HCT116 (cell line): ENCODE measurements around the gene PLEKHO2. TPM values are rescaled to one million over a fixed set of nuclear protein-coding genes. Genes with fewer than 3 reads are reported as not detected.

ENCODE experiments used
- ATAC-seq: fragments of 200-7000 bp; cut with Tn5 transposase; 2 replicates; pipeline ENCODE4 v1.9.1; 2020; ENCODE audit warnings: mild to moderate bottlenecking, moderate library complexity
- BruUV-seq: library from RNA; stranded (reverse); fragments of 400-500 nt; replicated peaks from 2 replicates; lab custom pipeline; 2021; lab: Mats Ljungman, UMichigan
- CTCF ChIA-PET: fragments of 300-600 bp; sonication (Branson Sonifier 250); formaldehyde crosslinking; loops from one replicate; lab custom pipeline; 2021; ENCODE audit warnings: antibody characterized with exemption; lab: Charles Lee
- POLR2A ChIA-PET: fragments of 300-600, 350-600 bp; sonication (Branson Sonifier 250); formaldehyde crosslinking; loops from one replicate; lab custom pipeline; 2021; ENCODE audit warnings: antibody characterized with exemption; lab: Charles Lee
- RAD21 ChIA-PET, 2 experiments: fragments of 300-600 bp; sonication (Branson Sonifier 250); formaldehyde crosslinking; loops; one replicate each; lab custom pipeline; 2023; ENCODE audit warnings: low total read pairs in 2 of 2; ENCODE audit not compliant: uncharacterized antibody in 2 of 2, unreplicated experiment in 2 of 2, low non-redundant PET in 1 of 2; lab: Charles Lee
- DNase-seq: peaks from one replicate; pipeline ENCODE4 v3.0.0-alpha.2; 2010; ENCODE audit warnings: low read depth, low spot score
- H2AFZ ChIP-seq: fragments of 200-600 bp; shearing (Covaris generic), sonication (generic); 2 replicates; pipeline ENCODE4 v1.6.1; 2017; ENCODE audit warnings: low read depth, mixed run types, mixed read lengths, antibody characterized with exemption, low read length; ENCODE audit not compliant: poor library complexity, severe bottlenecking
- H3K27ac ChIP-seq: 2 replicates; pipeline ENCODE4 v1.5.1; 2012; ENCODE audit warnings: low read depth, low read length
- H3K27me3 ChIP-seq: fragments of 200-600 bp; sonication (generic); 2 replicates; pipeline ENCODE4 v1.6.1; 2016; ENCODE audit warnings: mixed run types, low read length, mixed read lengths; ENCODE audit not compliant: insufficient read depth
- H3K36me3 ChIP-seq, 2 experiments: fragments of 200-500 bp in 1 of 2; fragments of 200-600 bp in 1 of 2; sonication (Bioruptor generic) in 1 of 2; sonication (generic) in 1 of 2; 2 replicates each; pipeline versions ENCODE4 v1.5.1 to v1.6.1; 2014 to 2016; ENCODE audit warnings: low read length in 2 of 2, inconsistent platforms in 1 of 2, mixed read lengths in 1 of 2, mixed run types in 1 of 2; ENCODE audit not compliant: insufficient read depth in 2 of 2, control insufficient read depth in 1 of 2
- H3K4me1 ChIP-seq, 2 experiments: fragments of 200-600 bp in 1 of 2; sonication (generic) in 1 of 2; 2 replicates each; pipeline versions ENCODE4 v1.5.1 to v1.6.1; 2012 to 2017; ENCODE audit warnings: low read length in 2 of 2, inconsistent platforms in 1 of 2, mild to moderate bottlenecking in 1 of 2, mixed read lengths in 1 of 2, mixed run types in 1 of 2, moderate library complexity in 1 of 2; ENCODE audit not compliant: insufficient read depth in 2 of 2, control insufficient read depth in 1 of 2
- H3K4me2 ChIP-seq: fragments of 200-600 bp; sonication (generic); 2 replicates; pipeline ENCODE4 v1.6.1; 2017; ENCODE audit warnings: mixed run types, low read length, mixed read lengths
- H3K4me3 ChIP-seq, 2 experiments: fragments of 200-600 bp in 1 of 2; sonication (generic) in 1 of 2; replicated peaks in 1 of 2; 2 replicates each; pipeline ENCODE4 v1.5.1; 2011 to 2016; ENCODE audit warnings: low read length in 2 of 2, control low read depth in 1 of 2, low read depth in 1 of 2, mild to moderate bottlenecking in 1 of 2, mixed read lengths in 1 of 2, mixed run types in 1 of 2
- H3K79me2 ChIP-seq: fragments of 200-600 bp; sonication (generic); 2 replicates; pipeline ENCODE4 v1.6.1; 2017; ENCODE audit warnings: mild to moderate bottlenecking, mixed run types, low read length, moderate library complexity, mixed read lengths; ENCODE audit not compliant: insufficient read depth
- H3K9ac ChIP-seq: fragments of 200-600 bp; sonication (generic); 2 replicates; pipeline ENCODE4 v1.6.1; 2016; ENCODE audit warnings: low read length, mixed read lengths
- H3K9me2 ChIP-seq: fragments of 200-600 bp; sonication (generic), shearing (Covaris generic); 2 replicates; pipeline ENCODE4 v1.6.1; 2017; ENCODE audit warnings: mixed run types, mild to moderate bottlenecking, moderate library complexity; ENCODE audit not compliant: insufficient read depth
- H3K9me3 ChIP-seq, 2 experiments: fragments of 200-500 bp in 1 of 2; fragments of 200-600 bp in 1 of 2; sonication (Bioruptor generic) in 1 of 2; sonication (generic) in 1 of 2; 2 replicates each; pipeline ENCODE4 v1.6.1; 2014 to 2017; ENCODE audit warnings: low read length in 2 of 2, mixed read lengths in 2 of 2, inconsistent platforms in 1 of 2, low read depth in 1 of 2, mild to moderate bottlenecking in 1 of 2, mixed run types in 1 of 2, moderate library complexity in 1 of 2; ENCODE audit not compliant: control insufficient read depth in 1 of 2, insufficient read depth in 1 of 2
- H4K20me1 ChIP-seq: fragments of 200-600 bp; sonication (generic), shearing (Covaris generic); 2 replicates; pipeline ENCODE4 v1.6.1; 2017; ENCODE audit warnings: mixed run types, mild to moderate bottlenecking, moderate library complexity; ENCODE audit not compliant: insufficient read depth
- CEBPB ChIP-seq: IDR thresholded peaks from 2 replicates; pipeline ENCODE4 v1.6.1; 2012; ENCODE audit warnings: low read depth
- EGR1 ChIP-seq: IDR thresholded peaks from 2 replicates; pipeline ENCODE4 v1.6.1; 2012; ENCODE audit warnings: low read depth
- ELF1 ChIP-seq: IDR thresholded peaks from 2 replicates; pipeline ENCODE4 v1.6.1; 2012; ENCODE audit warnings: low read depth, borderline replicate concordance
- EZH2 ChIP-seq: fragments of 200-600 bp; sonication (generic); IDR thresholded peaks from 2 replicates; pipeline ENCODE4 v1.6.1; 2017; ENCODE audit warnings: antibody characterized with exemption, mixed run types
- EZH2phosphoT487 ChIP-seq: fragments of 200-600 bp; IDR thresholded peaks from 2 replicates; pipeline ENCODE4 v1.6.1; 2018; ENCODE audit warnings: antibody characterized with exemption, borderline replicate concordance
- JUND ChIP-seq: IDR thresholded peaks from 2 replicates; pipeline ENCODE4 v1.6.1; 2012
- POLR2A ChIP-seq: IDR thresholded peaks from 2 replicates; pipeline ENCODE4 v1.7.0; 2011; ENCODE audit warnings: borderline replicate concordance; ENCODE audit not compliant: insufficient read depth, insufficient read length; ENCODE audit errors: extremely low read depth
- RAD21 ChIP-seq: IDR thresholded peaks from 2 replicates; pipeline ENCODE4 v1.6.1; 2012; ENCODE audit warnings: low read depth, mild to moderate bottlenecking
- YY1 ChIP-seq: IDR thresholded peaks from 2 replicates; pipeline ENCODE4 v1.6.1; 2011; ENCODE audit warnings: low read length, low read depth, moderate library complexity, mild to moderate bottlenecking; ENCODE audit not compliant: insufficient replicate concordance; ENCODE audit errors: extremely low read depth
- ZNF274 ChIP-seq: fragments of 200-500 bp; sonication (Bioruptor generic); IDR thresholded peaks from 2 replicates; pipeline ENCODE4 v1.6.1; 2014; ENCODE audit warnings: mild to moderate bottlenecking, low read depth, low read length, inconsistent platforms
- intact Hi-C: fragments of 100-400 bp; cut with micrococcal nuclease; formaldehyde crosslinking; loops from 2 replicates; pipeline ENCODE4 v1.10.0; 2022
- total RNA-seq: library from RNA; stranded (reverse); gene quantifications from one replicate; pipeline ENCODE4 v1.2.1, GENCODE V29; 2021; ENCODE audit not compliant: unreplicated experiment
- TF ChIP-seq, protein P1 (sequence below): IDR thresholded peaks from 2 replicates; pipeline ENCODE4 v1.6.1; 2011; ENCODE audit warnings: mild to moderate bottlenecking, low read length, moderate library complexity; ENCODE audit not compliant: insufficient replicate concordance; ENCODE audit errors: extremely low read depth
- TF ChIP-seq, protein P2 (sequence below): IDR thresholded peaks from 2 replicates; pipeline ENCODE4 v1.6.1; 2012
- TF ChIP-seq, protein P3 (sequence below): IDR thresholded peaks from 2 replicates; pipeline ENCODE4 v1.6.1; 2012

PLEKHO2 gene
- total RNA-seq, 1 experiment from 2014 or later, result 8.0 TPM

DNA sequence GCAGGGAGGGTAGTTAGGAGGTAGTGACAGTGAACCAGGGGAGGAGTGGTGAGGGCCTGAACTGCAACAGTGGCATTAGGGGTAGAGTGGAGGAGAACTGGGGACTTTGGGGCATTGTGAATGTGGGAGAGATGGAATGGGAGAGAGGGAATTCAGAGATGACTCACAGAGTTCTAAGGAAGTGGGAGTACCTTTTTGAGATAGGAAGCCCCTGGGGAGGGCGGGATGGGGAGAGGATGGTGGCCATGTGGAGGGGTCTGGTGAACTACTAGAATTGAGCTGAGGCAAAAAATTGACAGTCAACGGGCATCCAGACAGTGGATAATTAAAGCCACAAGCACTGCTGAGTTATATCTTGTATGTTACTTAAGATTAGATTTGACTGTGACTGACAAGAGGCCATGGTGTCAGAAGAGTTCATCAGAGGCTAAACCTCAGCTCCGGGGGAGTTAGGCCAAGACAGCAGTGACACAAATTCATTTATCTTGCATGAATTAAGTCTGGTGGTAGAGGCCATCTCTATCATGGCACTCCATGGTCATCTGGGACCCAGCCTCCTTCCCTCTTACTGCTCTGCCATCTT lies 34.0 kb downstream of the PLEKHO2 start:
- no peak for ATAC-seq
- TF ChIP-seq ELF1 (no peak), EZH2phosphoT487 (no peak), RAD21 (no peak), EGR1 (no peak), YY1 (no peak), CEBPB (no peak), POLR2A (no peak), ZNF274 (no peak), JUND (no peak), EZH2 (no peak)
- TF ChIP-seq, protein P1, sequence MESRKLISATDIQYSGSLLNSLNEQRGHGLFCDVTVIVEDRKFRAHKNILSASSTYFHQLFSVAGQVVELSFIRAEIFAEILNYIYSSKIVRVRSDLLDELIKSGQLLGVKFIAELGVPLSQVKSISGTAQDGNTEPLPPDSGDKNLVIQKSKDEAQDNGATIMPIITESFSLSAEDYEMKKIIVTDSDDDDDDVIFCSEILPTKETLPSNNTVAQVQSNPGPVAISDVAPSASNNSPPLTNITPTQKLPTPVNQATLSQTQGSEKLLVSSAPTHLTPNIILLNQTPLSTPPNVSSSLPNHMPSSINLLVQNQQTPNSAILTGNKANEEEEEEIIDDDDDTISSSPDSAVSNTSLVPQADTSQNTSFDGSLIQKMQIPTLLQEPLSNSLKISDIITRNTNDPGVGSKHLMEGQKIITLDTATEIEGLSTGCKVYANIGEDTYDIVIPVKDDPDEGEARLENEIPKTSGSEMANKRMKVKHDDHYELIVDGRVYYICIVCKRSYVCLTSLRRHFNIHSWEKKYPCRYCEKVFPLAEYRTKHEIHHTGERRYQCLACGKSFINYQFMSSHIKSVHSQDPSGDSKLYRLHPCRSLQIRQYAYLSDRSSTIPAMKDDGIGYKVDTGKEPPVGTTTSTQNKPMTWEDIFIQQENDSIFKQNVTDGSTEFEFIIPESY, result no peak
- TF ChIP-seq, protein P2, sequence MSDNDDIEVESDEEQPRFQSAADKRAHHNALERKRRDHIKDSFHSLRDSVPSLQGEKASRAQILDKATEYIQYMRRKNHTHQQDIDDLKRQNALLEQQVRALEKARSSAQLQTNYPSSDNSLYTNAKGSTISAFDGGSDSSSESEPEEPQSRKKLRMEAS, result no peak
- TF ChIP-seq, protein P3, sequence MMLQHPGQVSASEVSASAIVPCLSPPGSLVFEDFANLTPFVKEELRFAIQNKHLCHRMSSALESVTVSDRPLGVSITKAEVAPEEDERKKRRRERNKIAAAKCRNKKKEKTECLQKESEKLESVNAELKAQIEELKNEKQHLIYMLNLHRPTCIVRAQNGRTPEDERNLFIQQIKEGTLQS, result no peak
- Histone ChIP-seq H3K9me2 (no peaks in the 10 kb centered on the region), H3K4me1 (peaks cover 0 to 3% of the 10 kb centered on the region in 2 experiments; a peak in 1 of 4 replicates), H4K20me1 (no peaks in the 10 kb centered on the region), H3K9me3 (no peaks in the 10 kb centered on the region), H2AFZ (no peak overlapping the region), H3K27me3 (no peaks in the 10 kb centered on the region), H3K9ac (no peak overlapping the region), H3K4me2 (no peak overlapping the region), H3K27ac (no peak overlapping the region), H3K79me2 (no peaks in the 10 kb centered on the region), H3K36me3 (no peaks in the 10 kb centered on the region), H3K4me3 (no peak overlapping the region)
- no peak for DNase-seq
- BruUV-seq, result no TSS peak
- RAD21 ChIA-PET, result no interaction called here
- POLR2A ChIA-PET, result no interaction called here
- intact Hi-C loops, result no loop called here
- CTCF ChIA-PET, result no interaction called here
